Omental fat pad (tissue), 4 donors: ENCODE results near the gene SLC9A9. TPM values are rescaled to one million over a fixed set of nuclear protein-coding genes. Genes with fewer than 3 reads are reported as not detected.

Source experiments
- ATAC-seq: fragments of 150-250 bp; one replicate; pipeline ENCODE4 v1.9.1; 2016; ENCODE audit warnings: mild to moderate bottlenecking, moderate library complexity; ENCODE audit not compliant: low FRiP score
- DNase-seq: peaks from one replicate; pipeline ENCODE4 v3.0.0-alpha.2; 2019; ENCODE audit warnings: low spot score
- CTCF ChIP-seq, 3 donors: fragments of 450-650 bp; IDR thresholded peaks; one replicate each; pipeline ENCODE4 v1.5.1; 2016 to 2017; ENCODE audit warnings: antibody characterized with exemption in 3 of 3, mild to moderate bottlenecking in 3 of 3, moderate library complexity in 2 of 3
- total RNA-seq, 4 donors: library from RNA; depleted of rRNA; stranded (reverse); fragments of >200 nt; gene quantifications; one replicate each; pipeline ENCODE4 v1.1.0, GENCODE V29; 2016

SLC9A9 gene
- total RNA-seq, 4 donors from 2014 or later = 15.5 to 39.6 (median 26.9) TPM

DNA sequence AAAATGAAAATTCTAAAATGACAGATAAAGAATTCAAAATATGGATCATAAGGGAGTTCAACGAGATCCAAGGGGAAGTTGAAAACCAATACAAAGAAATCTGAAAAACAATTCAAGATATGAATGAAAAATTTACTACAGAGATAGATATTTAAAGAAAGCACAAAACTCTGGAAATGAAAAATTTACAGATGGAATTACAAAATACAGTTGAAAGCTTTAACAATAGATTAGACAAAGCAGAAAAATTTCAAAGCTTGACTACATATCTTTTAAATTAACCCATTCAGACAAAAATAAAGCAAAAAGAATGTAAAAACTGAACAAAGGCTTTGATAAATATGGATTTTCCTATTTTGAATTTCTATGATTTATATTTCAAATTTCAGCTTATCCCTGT, 211.1 kb downstream of the SLC9A9 start:
- no peak for DNase-seq
- no peak for TF ChIP-seq CTCF (IDR thresholded peaks at IDR 0.05)
- ATAC-seq = no peak

DNA sequence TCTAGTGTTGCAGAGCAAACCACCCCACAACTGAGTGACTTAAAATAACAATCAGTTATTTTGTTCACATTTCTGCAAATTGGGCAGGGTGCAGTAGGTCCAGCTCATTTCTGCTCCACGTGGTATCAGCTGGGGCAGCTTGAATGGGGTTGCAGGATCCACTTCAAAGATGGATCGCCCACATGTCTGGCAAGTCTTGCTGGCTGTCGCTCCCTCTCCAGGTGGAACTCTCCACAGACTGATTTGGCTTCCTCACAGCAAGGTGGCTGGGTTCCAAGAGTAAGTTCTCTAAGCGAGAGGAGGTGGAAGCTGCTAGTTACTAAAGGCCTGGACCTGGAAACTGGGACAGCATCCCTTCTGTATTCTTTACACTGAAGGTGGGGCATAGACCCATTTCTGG, 213.3 kb downstream of the SLC9A9 start:
- DNase-seq (no peak), ATAC-seq (no peak)
- TF ChIP-seq CTCF (IDR thresholded peaks at IDR 0.05) = no peak

DNA sequence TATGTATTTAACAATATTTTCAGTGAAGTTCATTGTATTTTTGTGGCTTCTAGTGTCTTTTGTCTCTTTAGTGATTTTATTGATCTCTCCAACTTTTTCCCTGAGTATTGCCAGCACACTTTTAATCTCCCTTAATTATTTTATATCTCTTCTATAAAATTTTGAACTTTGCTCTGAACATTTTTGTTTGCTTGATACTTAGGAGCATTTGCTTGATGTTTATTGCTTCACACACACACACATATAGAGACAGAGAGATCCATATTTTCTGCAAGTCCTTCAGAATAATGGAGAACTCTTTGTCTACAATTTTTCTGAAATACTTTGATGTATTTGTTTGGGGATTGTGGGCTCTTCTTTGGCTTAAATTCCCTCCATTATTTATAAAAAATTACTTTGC, 213.8 kb downstream of the SLC9A9 start:
- no peak for ATAC-seq
- no peak for TF ChIP-seq CTCF (IDR thresholded peaks at IDR 0.05)
- DNase-seq = no peak

GRCh38 chr3:143633816-143634215, 214.5 kb downstream of the SLC9A9 start:
- no peak for TF ChIP-seq CTCF (IDR thresholded peaks at IDR 0.05)

GRCh38 chr3:143629726-143630125, 218.5 kb downstream of the SLC9A9 start:
- no peak for DNase-seq
- ATAC-seq = no peak
- TF ChIP-seq CTCF (IDR thresholded peaks at IDR 0.05) = no peak

More at GRCh38 chr3:143633816-143634215, 214.5 kb downstream of the SLC9A9 start:
- ATAC-seq (no peak), DNase-seq (no peak)

DNA sequence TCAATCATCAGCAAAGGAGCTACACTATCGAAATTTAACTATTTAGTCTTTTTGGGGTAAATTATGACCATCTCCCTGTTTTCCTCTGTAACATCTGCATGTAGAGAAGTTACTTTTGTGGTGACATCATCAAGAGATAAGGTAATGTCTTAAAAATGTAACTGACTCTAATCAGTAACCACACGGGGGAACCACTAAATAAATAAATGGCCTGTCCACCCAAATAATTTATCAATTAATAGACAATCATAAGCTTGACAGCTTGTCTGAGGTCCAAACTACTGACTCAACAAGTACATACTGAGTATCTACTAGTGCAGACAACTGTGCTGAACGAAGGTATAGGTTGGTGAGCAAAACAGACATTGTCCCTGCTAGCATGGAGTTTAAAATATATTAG, 219.3 kb downstream of the SLC9A9 start:
- ATAC-seq = no peak
- no peak for TF ChIP-seq CTCF (IDR thresholded peaks at IDR 0.05)
- no peak for DNase-seq

DNA sequence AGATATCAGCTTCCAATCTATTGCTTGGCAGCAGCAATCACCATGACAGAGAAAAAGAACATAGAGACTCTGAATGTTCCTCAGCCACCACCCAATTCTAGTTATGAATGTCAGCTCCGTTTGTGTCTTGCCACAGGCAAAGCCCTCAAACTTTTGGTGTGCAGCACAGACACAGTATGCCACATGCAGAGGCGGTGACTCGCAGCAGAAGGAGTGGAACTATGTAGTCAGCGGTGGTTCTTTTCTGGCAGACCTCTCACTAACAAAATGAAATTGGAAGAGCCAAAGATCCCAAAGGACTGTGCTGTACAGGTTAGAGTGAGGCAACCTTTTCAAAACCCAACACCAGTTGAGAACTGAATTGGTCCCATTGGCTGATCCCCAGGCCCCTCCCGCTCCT, 220.9 kb downstream of the SLC9A9 start:
- DNase-seq (no peak), ATAC-seq (no peak)
- TF ChIP-seq CTCF (IDR thresholded peaks at IDR 0.05) = no peak
